Effector CD8-positive, alpha-beta T cell (primary cell): ENCODE results near the gene KPNA2.
"Not testable (repeated sequence)": the region's sequence is repeated elsewhere in the genome, so short reads cannot be mapped to it uniquely, and the experiment has no call there.

ENCODE experiments used
- DNase-seq: peaks from one replicate; lab custom pipeline; 2025; lab: John Stamatoyannopoulos, UW

KPNA2 gene

GRCh38 chr17:68057531-68057952 is 22.0 kb downstream of the KPNA2 start:
- no peak for DNase-seq

DNA sequence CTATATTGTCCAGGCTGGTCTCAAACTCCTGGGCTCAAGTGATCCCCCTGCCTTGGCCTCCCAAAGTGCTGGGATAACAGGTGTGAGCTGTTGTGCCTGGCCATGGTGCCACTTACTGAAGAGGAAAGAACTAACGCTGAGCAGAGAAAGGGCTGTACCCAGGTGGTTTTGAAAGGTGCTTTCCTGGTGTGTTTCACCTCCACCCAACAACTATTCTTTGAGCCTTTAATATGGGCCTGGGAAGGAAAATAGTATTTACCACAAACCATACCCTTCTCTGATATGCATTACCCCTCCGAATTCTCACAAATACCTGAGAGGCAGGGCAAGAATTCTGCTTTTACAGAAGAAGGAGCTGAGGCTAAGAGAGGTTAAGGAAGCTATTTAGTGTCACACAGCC is 24.8 kb downstream of the KPNA2 start:
- DNase-seq: no peak

DNA sequence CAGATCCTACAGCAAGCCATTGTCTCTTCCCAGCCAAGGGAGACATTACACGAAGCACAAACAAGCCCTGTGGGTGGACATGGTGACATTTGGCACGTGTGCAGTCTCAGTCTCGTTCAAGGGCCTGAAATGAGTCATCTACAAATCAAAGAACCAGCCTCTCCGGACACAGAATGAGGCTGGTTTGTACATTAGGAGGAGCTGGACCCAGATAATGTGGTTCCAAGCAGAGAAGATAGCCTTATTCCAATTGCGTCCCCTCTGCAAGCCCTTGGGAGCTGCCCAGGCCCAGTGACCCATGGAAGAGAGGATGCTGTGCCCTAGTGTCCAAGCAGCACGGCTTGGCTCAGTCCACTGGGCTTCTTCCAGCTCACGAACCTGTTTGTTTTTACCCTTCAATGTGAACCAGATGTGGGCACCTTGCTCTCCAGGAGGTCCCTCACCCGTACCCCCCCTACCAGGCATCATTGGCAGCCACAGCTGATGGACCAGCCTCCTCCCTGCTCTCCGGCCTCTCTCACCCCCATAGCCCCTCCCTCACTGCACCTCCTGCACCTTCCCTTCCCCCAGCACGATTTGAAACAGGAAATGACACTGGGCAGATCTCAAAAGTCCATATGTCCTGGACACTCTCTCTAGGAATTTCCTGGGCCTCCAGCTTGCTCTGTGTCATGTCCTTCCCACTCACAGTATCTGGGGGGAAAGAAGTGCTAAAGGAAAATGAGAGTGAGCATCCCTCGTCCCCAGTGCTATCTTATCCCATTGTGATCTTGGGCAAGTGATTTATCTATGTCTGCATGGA is 26.2 kb downstream of the KPNA2 start:
- no peak for DNase-seq

GRCh38 chr17:68065366-68065765 is 29.8 kb downstream of the KPNA2 start:
- DNase-seq: not testable (repeated sequence)

DNA sequence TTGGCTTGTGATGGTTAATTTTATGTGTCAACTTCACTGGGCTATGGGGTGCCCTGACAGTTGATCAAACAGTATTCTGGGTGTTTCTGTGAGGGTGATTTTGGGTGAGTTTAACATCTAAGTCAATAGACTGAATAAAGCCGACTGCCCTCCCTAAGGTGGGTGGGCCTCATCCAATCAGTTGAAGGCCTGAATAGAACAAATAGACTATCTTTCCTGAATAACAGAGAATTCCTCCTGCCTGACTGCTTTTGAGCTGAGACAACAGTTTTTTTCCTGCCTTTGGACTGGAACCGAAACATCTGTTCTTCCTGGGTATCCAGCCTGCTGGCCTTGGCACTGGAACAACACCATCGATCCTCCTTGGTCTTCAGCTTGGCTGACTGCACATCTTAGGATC is 33.0 kb downstream of the KPNA2 start:
- not testable (repeated sequence) for DNase-seq

DNA sequence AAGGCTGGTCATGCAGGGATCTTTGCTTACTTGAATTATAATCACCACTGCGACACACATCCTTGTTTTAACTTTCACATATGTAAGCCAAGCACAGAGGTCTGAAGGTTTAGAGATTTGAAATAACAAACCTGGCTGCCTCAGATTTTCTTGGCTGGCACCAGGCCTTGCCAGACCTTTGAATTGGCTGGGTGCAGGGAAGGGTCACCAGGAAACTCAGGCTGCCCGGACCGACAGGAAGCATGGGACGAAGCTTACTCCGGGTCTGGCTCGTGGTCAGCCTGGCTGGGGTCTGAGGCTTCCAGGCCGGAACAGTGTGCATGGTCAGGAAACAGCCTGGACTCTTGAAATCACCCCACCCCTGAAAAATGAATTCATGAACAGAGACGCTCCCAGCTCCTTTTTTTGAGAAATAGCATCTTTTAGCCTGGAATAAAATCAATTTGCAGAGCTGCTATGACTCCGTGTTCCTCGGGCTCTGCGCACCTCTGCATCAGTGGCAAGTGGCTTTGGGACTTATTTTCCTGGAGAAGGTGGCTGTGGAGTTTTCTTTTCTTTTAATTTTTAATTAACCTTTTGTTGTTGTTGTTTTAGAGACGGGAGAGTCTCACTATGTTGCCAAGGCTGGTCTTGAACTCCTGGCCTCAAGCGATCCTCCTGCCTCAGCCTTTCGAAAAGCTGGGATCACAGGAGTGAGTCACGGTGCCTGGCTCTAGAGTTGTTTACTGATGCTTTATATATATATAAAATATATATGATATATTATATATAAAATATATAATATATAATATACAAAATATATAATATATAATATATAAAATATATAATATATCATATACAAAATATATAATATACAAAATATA is 35.3 kb downstream of the KPNA2 start:
- DNase-seq: not testable (repeated sequence)

GRCh38 chr17:68074279-68074678 is 38.7 kb downstream of the KPNA2 start:
- no peak for DNase-seq

DNA sequence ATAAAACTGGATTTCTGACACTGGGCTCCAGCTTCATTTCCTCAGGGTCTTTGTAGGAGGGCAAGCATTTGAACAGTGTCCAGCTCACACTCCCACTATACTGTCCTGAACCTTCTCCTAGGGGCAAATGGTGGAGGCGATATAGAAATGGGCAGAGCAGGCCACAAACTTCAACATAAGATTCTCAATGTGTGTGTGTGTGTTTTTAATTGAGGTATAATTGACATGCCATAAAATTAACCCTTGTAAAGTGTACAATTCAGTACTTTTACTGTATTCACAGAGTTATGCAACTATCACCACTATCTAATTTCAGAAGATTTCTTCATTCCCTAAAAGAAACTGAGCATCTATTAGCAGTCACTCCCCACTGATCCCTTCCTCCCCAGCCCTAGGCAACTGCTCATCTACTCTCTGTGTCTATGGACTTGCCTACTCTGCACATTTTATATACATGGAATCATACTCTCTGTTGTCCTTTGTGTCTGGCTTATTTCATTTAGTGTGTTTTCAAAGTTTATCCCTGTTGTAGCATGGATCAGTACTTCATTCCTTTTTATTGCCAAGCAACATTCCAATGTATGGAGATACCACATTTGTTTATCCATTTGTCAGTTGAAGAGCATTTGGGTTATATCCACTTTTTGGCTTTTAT is 40.5 kb downstream of the KPNA2 start:
- DNase-seq: not testable (repeated sequence)

DNA sequence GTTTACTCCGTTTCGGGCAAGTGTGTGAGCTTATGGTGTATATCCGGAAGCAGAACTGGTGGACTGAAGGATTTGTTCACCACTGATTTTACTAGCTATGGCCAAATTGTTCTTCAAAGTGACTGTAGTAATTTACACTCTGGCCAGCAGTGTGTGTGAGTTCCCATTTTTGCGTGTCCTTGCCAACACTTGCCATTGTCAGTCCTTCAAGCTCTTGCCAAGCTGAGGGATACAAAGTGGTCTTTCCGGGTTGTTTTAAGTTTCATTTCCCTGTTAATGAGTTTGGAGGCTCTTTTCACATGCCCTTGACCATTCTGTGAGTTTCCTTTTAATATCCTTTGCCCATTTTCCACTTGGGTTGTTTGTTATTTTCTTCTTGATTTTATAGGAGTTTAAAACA is 42.0 kb downstream of the KPNA2 start:
- DNase-seq: not testable (repeated sequence)

- no peak for DNase-seq
Measured at GRCh38 chr17:68080411-68081150, 45.0 kb downstream of the KPNA2 start.

GRCh38 chr17:68081305-68082265 is 46.0 kb downstream of the KPNA2 start:
- not testable (repeated sequence) for DNase-seq

- no peak for DNase-seq
Measured at GRCh38 chr17:68085771-68086381, 50.3 kb downstream of the KPNA2 start.

GRCh38 chr17:68086666-68087065 is 51.1 kb downstream of the KPNA2 start:
- not testable (repeated sequence) for DNase-seq

- not testable (repeated sequence) for DNase-seq
Measured at GRCh38 chr17:68087131-68087623, 51.6 kb downstream of the KPNA2 start.

DNA sequence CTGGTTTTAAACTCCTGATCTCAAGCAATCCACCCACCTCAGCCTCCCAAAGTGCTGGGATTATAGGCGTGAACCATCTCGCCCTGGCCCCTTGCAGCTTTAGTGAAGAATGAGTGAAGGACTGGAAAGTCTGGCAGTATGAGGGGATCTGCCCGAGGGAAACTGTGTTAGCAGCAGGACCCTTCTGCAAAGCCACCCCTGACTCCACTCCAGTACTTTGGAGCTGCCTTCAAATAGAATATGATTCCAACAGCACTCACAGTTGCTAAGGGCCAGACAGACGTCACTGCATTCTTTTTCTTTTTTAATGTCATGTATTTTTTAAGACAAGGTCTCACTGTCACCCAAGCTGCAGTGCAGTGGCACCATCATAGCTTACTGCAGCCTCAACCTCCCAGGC is 52.3 kb downstream of the KPNA2 start:
- no peak for DNase-seq

- DNase-seq: no peak
Measured at GRCh38 chr17:68089881-68090280, 54.3 kb downstream of the KPNA2 start.

DNA sequence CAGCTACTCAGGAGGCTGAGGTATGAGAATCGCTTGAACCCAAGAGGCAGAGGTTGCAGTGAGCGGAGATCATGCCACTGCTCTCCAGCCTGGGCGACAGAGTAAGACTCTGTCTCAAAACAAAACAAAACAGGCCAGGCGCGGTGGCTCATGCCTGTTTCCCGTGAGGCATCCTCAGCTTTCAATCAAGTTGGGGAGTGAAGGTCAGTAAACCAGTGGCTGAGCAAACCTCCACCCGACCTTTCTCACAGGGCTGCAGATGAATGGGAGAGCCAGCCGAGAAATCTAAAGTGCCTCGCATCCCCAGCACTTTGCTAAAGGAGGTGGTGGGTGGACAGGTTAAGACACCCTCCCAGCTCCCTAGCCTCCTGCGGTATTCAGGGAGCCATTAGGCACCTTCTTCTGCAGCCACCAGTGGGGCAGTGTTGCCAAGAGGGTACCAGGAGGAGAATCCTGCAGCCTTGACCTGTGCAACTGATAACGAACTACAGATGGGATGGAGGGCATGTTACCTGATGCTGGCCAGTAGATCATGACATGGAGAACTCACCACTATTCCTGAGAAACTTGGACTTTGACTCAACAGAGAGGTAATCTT is 59.0 kb downstream of the KPNA2 start:
- DNase-seq: no peak

DNA sequence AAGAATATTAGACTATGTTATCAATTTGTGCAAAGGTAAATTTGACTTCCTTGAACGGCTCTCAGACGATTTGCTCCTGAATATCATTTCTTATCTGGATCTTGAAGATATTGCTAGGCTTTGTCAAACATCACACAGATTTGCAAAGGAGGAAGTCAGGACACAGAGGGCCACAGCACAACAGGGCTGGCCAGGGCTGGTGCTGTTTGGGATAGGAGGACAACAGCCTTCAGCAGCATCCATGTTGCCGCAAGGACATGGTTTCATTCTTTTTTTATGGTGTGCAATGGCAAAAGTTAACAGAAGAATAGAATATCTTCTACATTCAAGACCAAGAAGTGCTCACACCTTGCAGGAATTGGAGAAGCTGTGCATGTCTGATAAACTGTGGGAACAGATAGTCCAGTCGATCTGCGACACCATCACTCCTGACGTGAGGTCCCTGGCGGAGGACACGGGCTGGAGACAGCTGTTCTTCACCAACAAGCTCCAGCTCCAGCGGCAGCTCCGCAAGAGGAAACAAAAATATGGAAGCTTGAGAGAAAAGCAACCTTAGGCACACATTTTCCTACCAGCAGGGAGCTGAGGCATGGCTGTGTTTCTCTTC is 59.8 kb downstream of the KPNA2 start:
- no peak for DNase-seq

DNA sequence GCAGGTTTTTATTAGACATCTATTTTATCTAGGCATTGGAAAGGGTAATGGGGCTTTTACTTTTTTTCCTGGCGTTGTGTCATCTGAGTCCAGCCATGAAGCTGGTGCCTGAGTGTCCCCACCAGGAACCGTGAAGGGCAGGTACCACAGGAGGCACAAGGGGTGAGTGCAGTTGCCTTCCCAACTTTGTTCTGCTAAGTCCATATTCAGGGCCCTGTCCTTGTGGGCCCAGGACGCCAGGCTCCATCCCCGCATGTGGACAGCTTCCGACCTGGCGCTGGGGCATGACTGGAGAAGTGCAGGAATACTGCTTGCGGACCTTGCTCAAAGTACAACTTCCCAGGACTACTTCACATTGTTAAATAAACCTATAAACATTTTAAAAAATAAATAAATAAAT is 60.6 kb downstream of the KPNA2 start:
- no peak for DNase-seq
